Mesendoderm (in vitro differentiated cells): Measurements from ENCODE around the gene PARVB.

Experiments used
- DNase-seq: peaks from one replicate; pipeline ENCODE4 v3.0.0; 2013
- H2AK5ac ChIP-seq: 2 replicates; pipeline ENCODE4 v1.6.1; 2013; ENCODE audit warnings: low read length, inconsistent platforms
- H2BK120ac ChIP-seq: 2 replicates; pipeline ENCODE4 v1.6.1; 2013; ENCODE audit warnings: low read depth, mild to moderate bottlenecking, low read length, moderate library complexity, mixed read lengths
- H2BK15ac ChIP-seq: replicated peaks from 2 replicates; pipeline ENCODE4 v1.6.1; 2013; ENCODE audit warnings: low read depth, mild to moderate bottlenecking, moderate library complexity
- H2BK5ac ChIP-seq: 2 replicates; pipeline ENCODE4 v1.6.1; 2013; ENCODE audit warnings: low read length, inconsistent platforms
- H3K18ac ChIP-seq: 2 replicates; pipeline ENCODE4 v1.6.1; 2013; ENCODE audit warnings: mild to moderate bottlenecking, low read length, mixed read lengths
- H3K23ac ChIP-seq: one replicate; pipeline ENCODE4 v1.6.1; 2013; ENCODE audit warnings: low read length
- H3K27ac ChIP-seq: 2 replicates; pipeline ENCODE4 v1.5.1; 2013; ENCODE audit warnings: low read depth, mild to moderate bottlenecking, inconsistent platforms, low read length, moderate library complexity
- H3K27me3 ChIP-seq: 2 replicates; pipeline ENCODE4 v1.6.1; 2013; ENCODE audit warnings: low read length, control low read depth, mild to moderate bottlenecking, inconsistent platforms; ENCODE audit not compliant: insufficient read depth, poor library complexity
- H3K36me3 ChIP-seq: 2 replicates; pipeline ENCODE4 v1.6.1; 2013; ENCODE audit warnings: low read length, inconsistent platforms; ENCODE audit not compliant: control insufficient read depth, insufficient read depth
- H3K4ac ChIP-seq: one replicate; pipeline ENCODE4 v1.6.1; 2013; ENCODE audit warnings: low read depth, mild to moderate bottlenecking, low read length, moderate library complexity
- H3K4me1 ChIP-seq: 2 replicates; pipeline ENCODE4 v1.6.1; 2013; ENCODE audit warnings: low read depth, low read length, inconsistent platforms; ENCODE audit not compliant: control insufficient read depth
- H3K4me2 ChIP-seq: 2 replicates; pipeline ENCODE4 v1.6.1; 2013; ENCODE audit warnings: low read length
- H3K4me3 ChIP-seq: 2 replicates; pipeline ENCODE4 v1.5.1; 2013; ENCODE audit warnings: mild to moderate bottlenecking, low read length
- H3K56ac ChIP-seq: one replicate; pipeline ENCODE4 v1.6.1; 2013; ENCODE audit warnings: low read length
- H3K79me1 ChIP-seq: 2 replicates; pipeline ENCODE4 v1.6.1; 2013; ENCODE audit warnings: low read length, inconsistent platforms
- H3K79me2 ChIP-seq: 2 replicates; pipeline ENCODE4 v1.6.1; 2013; ENCODE audit warnings: mild to moderate bottlenecking, low read length; ENCODE audit not compliant: control insufficient read depth, insufficient read depth
- H3K9ac ChIP-seq: 2 replicates; pipeline ENCODE4 v1.6.1; 2013; ENCODE audit warnings: low read length, inconsistent platforms
- H4K5ac ChIP-seq: one replicate; pipeline ENCODE4 v1.6.1; 2013; ENCODE audit warnings: low read length
- H4K8ac ChIP-seq: one replicate; pipeline ENCODE4 v1.6.1; 2013; ENCODE audit warnings: low read depth, mild to moderate bottlenecking, control low read depth, low read length, moderate library complexity
- WGBS: extraction: QIAGEN DNeasy Blood & Tissue Kit; methylation state at CpG from one replicate; pipeline ENCODE4 v1.1.7; 2013; ENCODE audit warnings: low lambda C conversion rate, missing lambda C conversion rate; ENCODE audit not compliant: insufficient coverage; ENCODE audit errors: extremely low coverage; 5-methylcytosine and 5-hydroxymethylcytosine counted together

PARVB gene

DNA sequence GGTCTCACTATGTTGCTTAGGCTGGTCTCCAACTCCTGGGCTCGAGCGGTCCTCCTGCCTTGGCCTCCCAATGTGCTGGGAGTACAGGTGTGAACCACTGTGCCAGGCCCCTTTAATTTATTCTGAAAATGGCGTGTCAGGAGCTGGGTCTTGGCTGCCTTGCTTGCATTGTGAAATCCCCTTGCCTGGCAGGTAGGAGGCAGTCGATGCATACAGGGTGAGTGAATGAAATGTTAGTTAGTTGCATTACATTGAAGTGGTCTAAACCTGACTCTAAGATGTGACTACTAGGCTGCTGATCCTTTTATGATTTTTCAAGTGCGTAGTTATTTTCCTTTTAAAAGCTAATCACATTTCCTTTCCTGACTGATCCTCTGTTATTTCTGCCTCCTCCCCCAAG lies 42.9 kb downstream of the PARVB start:
- H3K79me1 ChIP-seq = no peaks in the 10 kb centered on the region
- no peaks in the 10 kb centered on the region for H3K79me2 ChIP-seq
- no peak overlapping the region for H3K4me2 ChIP-seq
- H2AK5ac ChIP-seq = no peak overlapping the region
- DNase-seq = no peak
- no peak overlapping the region for H3K23ac ChIP-seq
- H3K4me1 ChIP-seq = no peaks in the 10 kb centered on the region
- H3K56ac ChIP-seq = no peak overlapping the region
- H3K18ac ChIP-seq = no peak overlapping the region
- H3K4me3 ChIP-seq = no peak overlapping the region
- H3K27ac ChIP-seq = no peak overlapping the region
- no peaks in the 10 kb centered on the region for H3K36me3 ChIP-seq
- no peak overlapping the region for H3K9ac ChIP-seq
- H2BK120ac ChIP-seq = no peak overlapping the region
- no peak overlapping the region for H4K5ac ChIP-seq
- no peak overlapping the region for H2BK15ac ChIP-seq
- H3K27me3 ChIP-seq = no peaks in the 10 kb centered on the region
- H2BK5ac ChIP-seq = no peak overlapping the region
- H3K4ac ChIP-seq = no peak overlapping the region
- WGBS = no CpG with 5 or more reads among the region's 5 CpGs
- H4K8ac ChIP-seq = no peak overlapping the region

GRCh38 chr22:44067901-44068300 lies 43.8 kb downstream of the PARVB start:
- Histone ChIP-seq H3K27me3 (no peaks in the 10 kb centered on the region), H3K27ac (no peak overlapping the region), H3K4me1 (no peaks in the 10 kb centered on the region), H3K23ac (no peak overlapping the region), H2AK5ac (no peak overlapping the region), H3K18ac (no peak overlapping the region), H3K4ac (no peak overlapping the region), H3K36me3 (no peaks in the 10 kb centered on the region), H3K56ac (no peak overlapping the region), H4K5ac (no peak overlapping the region), H3K4me2 (no peak overlapping the region), H3K79me2 (no peaks in the 10 kb centered on the region), H2BK15ac (no peak overlapping the region), H3K9ac (no peak overlapping the region), H3K79me1 (no peaks in the 10 kb centered on the region), H3K4me3 (no peak overlapping the region), H2BK120ac (no peak overlapping the region), H4K8ac (no peak overlapping the region), H2BK5ac (no peak overlapping the region)
- WGBS = no CpG with 5 or more reads among the region's 10 CpGs
- DNase-seq = no peak

DNA sequence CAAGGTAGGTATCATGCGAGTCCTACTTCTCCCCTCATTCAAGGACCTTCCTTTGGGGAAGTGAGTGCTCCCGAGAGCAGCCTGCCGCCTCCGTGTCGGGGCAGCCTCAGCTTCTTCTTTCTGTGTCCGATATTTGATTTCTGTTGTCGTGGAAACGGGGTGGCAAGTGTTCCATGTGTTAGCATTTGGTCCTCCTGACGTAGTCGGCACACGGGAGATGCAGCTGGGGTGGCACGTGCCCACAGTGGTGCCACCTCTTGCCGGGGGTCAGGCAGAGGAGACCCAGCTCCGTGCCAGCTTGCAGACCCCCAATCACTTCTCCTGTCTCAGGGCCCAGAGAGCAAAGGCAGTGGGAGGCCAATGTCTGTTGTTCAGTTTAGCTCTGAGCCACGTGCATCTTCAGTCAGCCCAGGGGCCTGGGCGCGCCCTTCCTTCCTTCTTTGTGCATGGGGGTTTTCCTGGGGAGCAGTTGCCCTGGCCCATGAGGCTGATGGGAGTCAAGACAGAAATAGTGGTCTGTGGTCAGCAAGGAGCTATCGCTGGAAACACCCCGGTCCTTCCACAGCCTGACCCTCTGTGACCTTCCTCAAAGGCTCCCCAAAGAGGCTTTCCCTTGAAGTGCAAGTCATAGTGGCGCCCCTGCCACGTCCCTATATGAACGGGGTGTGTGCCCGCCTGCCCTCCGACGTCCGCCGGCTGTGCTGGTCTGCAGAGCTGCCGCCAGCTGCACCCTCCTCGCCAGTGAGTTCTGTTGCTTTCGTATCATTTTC lies 44.5 kb downstream of the PARVB start:
- Histone ChIP-seq H2BK120ac (no peak overlapping the region), H3K27me3 (no peaks in the 10 kb centered on the region), H3K56ac (no peak overlapping the region), H2BK15ac (no peak overlapping the region), H3K4me2 (no peak overlapping the region), H2AK5ac (no peak overlapping the region), H3K4me3 (no peak overlapping the region), H3K79me1 (no peaks in the 10 kb centered on the region), H3K27ac (no peak overlapping the region), H3K36me3 (no peaks in the 10 kb centered on the region), H3K4me1 (no peaks in the 10 kb centered on the region), H3K9ac (no peak overlapping the region), H3K18ac (no peak overlapping the region), H3K23ac (no peak overlapping the region), H2BK5ac (no peak overlapping the region), H3K79me2 (no peaks in the 10 kb centered on the region), H4K5ac (no peak overlapping the region), H3K4ac (no peak overlapping the region), H4K8ac (no peak overlapping the region)
- WGBS = no CpG with 5 or more reads among the region's 30 CpGs
- DNase-seq = no peak

- H4K5ac ChIP-seq = no peak overlapping the region
- no peak overlapping the region for H3K4ac ChIP-seq
- no peak overlapping the region for H4K8ac ChIP-seq
- H3K23ac ChIP-seq = no peak overlapping the region
- no peak overlapping the region for H2BK120ac ChIP-seq
- no peak overlapping the region for H2BK5ac ChIP-seq
- no CpG with 5 or more reads among the region's 5 CpGs for WGBS
- no peak overlapping the region for H3K4me2 ChIP-seq
- no peak for DNase-seq
- H3K56ac ChIP-seq = no peak overlapping the region
- H2BK15ac ChIP-seq = no peak overlapping the region
- H3K79me1 ChIP-seq = no peaks in the 10 kb centered on the region
- no peaks in the 10 kb centered on the region for H3K4me1 ChIP-seq
- H3K36me3 ChIP-seq = no peaks in the 10 kb centered on the region
- no peak overlapping the region for H3K27ac ChIP-seq
- no peaks in the 10 kb centered on the region for H3K79me2 ChIP-seq
- no peaks in the 10 kb centered on the region for H3K27me3 ChIP-seq
- H2AK5ac ChIP-seq = no peak overlapping the region
- H3K18ac ChIP-seq = no peak overlapping the region
- no peak overlapping the region for H3K9ac ChIP-seq
- no peak overlapping the region for H3K4me3 ChIP-seq
Measured at GRCh38 chr22:44070029-44070428, 45.9 kb downstream of the PARVB start.

DNA sequence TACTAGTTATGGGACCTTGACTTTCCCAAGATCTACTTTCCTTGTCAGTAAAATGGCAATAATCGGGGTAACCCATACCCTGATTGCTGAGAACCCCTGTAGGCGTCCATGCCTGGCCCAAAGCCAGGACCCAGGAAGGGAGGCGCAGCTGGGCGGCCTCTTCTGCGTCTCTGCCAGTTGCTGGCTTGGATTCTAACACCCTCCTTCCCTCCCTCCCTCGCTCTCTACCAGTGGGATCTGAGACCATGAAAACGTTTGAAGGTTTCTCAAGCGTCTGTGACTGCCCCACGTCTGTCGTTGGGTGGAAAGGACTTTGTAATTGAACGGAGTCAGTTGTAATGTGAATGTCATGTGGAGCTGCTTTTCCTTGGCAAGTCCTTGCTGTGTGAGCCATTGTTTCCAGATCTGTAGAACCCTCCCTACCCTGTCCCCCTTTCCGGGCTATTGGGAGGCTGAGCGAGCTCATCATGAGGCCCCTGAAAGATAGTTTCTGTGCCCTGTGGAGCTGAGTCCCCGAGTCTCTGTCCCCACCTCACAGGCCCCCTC lies 47.8 kb downstream of the PARVB start:
- no peak overlapping the region for H3K27ac ChIP-seq
- H3K4me3 ChIP-seq = no peak overlapping the region
- no peak overlapping the region for H3K4ac ChIP-seq
- H3K9ac ChIP-seq = no peak overlapping the region
- no peak for DNase-seq
- H3K56ac ChIP-seq = no peak overlapping the region
- no peak overlapping the region for H3K18ac ChIP-seq
- no peaks in the 10 kb centered on the region for H3K27me3 ChIP-seq
- no peak overlapping the region for H3K23ac ChIP-seq
- H3K4me2 ChIP-seq = no peak overlapping the region
- no peaks in the 10 kb centered on the region for H3K79me1 ChIP-seq
- H4K8ac ChIP-seq = no peak overlapping the region
- no peak overlapping the region for H2BK5ac ChIP-seq
- no peak overlapping the region for H2BK120ac ChIP-seq
- no peaks in the 10 kb centered on the region for H3K79me2 ChIP-seq
- no peak overlapping the region for H2BK15ac ChIP-seq
- H2AK5ac ChIP-seq = no peak overlapping the region
- H3K36me3 ChIP-seq = no peaks in the 10 kb centered on the region
- no peaks in the 10 kb centered on the region for H3K4me1 ChIP-seq
- WGBS = no CpG with 5 or more reads among the region's 14 CpGs
- H4K5ac ChIP-seq = no peak overlapping the region
